Stimulated activated CD8-positive, alpha-beta memory T cell treated with anti-CD3 and anti-CD28 coated beads, Interleukin-4, amount 100 ng/mL, for 1 hour (primary cell): ENCODE results near the gene PHF21B.

ENCODE experiments used
- DNase-seq, 2 donors: peaks; one replicate each; pipeline ENCODE4 v3.0.0-alpha.2; 2020; ENCODE audit warnings: low read depth in 2 of 2, low spot score in 1 of 2

Gene PHF21B

DNA sequence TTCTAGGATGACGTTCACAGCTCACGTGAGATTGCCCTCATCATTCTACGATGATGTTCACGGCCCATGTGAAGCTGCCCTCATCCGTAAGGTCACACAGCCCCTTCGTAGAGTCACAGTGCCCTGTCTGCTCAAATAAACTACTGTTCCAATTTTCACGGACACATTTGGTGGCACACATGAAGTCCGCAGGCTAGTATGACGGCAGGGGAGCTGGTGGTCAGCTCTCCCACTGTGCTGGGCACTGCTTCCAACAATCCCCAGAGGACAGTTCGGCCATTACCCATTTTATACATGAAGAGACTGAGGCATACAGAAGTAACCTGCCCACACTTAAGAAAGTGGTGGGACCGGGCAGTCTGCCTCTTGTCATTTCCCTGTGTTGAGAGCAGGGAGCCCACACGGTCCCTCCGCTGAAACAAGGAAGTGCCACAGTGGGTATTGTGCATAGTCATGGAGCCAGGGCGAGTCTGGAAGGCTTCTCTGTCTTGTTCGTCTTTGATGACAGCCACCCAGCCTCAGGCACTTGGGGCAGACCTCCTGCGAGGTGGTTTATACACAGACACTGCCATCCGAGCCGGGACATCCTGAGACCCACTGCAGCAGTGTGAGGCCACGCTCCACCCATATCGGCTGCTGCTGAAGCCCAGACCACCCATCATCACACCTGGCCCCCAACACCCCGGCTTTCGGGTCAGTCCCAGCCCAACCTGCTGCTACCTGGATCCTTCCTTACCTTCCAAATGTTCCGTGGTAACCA, 114.3 kb downstream of the PHF21B start:
- no peak for DNase-seq

DNA sequence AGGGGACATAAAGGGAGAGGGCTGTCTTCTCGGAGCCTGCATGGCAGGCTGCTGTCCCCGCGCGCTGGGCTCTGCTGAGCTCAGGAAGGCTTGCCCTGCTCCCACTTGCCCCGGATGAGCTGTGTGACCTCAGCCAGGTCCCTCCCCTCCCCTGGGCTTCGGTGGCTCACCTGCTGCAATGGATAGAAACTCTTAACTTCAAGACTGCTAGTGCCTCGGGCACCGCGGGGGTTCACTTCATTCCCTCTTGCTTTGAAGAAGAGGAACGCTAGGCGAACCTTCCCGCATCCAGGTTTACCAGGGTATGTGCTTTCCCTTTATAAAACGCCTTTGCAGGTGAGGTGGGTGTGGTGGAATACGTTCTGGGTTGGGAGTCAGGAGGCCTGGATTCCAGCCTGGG, 115.0 kb downstream of the PHF21B start:
- no peak for DNase-seq

DNA sequence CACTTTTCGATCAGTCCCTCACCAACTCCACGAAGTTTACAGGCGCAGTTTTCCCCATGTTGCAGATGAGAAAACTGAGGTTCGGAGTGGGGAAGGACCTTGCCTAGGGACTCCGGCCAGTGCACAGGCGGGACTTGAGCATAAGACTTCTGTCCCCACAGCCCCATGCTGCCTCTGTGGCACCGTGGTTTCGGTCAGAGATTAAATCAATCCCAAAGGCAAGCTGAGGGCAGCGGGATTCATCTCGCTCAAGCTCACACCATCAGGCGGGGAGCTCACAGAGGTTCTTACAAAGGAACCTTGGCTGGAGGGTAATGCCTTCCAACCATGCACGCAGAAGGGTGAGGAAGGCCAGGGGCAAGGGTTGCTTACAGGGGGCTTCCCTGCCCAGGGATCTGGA, 115.5 kb downstream of the PHF21B start:
- DNase-seq, result no peak

DNA sequence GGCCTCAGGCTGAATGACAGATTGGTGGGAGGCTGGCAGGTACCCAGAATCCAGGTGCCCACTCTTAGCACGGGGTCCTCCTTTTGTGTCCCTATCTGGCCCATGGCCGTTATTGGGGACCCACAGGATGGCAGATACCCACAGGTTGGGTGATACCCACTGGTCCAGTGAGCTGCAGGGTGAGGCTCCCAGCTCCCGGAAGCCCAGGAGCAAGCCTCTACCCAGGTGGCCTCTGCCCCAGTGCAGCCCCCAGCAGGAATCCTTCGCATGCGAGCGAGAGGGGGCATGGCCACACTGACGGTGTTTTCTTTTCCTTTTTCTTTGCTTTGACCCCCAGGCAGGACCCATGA, 116.1 kb downstream of the PHF21B start:
- no peak for DNase-seq

DNA sequence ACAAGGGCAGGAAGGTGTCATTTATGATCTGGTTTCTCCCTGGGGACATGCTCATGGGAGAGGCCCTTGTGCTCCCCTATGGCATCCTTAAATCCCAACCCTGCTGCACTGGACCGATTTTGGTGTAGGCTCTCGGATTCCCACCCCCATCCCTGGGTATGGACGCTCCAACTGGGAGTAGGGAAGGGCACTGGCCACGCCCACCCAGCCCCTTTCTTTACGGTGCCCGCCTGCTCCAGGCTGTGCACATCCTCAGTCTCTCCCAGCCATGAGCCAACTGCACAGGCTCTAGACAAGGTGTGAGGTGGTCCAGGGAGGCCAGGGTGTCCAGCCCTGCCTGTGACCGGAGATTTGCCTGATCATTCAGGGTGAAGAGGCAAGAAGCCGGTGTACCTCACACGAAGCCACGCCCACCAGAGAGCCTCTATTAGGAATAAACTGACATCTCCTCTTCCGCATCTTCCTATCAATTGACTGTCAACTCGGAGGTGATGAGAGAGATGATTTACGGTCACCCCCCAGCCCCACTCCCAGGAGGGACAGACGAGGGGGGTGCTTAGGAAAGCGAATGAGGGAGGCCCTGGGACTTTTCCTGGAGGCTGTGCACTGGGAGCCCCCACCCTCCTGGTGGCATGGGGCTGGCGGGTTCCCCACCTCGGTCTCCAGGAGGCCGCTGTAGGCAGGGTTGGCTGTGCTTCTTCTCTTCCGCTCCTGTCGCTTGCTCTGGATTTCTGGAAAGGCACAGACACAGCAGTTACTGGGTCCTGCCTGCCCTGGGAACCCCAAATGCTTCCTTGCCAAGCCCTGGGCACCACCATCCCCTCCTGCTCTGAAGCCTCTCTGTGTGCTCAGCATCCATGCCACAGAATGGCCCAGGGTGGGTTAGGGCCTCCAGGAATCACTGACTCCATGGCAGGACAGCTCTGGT, 116.7 kb downstream of the PHF21B start:
- no peak for DNase-seq

DNA sequence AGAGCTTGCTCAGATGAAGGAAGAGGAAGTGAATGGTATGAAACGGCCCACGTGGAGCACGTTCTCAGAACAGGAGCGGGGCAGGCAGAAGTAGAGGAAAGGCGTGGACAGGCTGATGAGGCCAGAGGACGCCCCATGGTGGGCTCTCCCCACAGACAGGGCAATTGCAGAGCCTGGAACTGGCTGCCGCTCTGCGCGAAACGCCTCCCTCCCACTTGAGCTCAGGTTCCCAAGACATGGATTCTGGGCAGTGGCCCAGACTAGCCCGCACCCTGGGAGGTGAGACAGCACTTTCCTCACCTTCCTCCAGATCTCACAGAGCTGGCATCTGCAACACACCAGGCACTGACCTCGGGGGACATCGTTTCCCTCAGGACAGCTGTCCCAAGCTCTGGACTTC, 117.6 kb downstream of the PHF21B start:
- DNase-seq, result no peak

DNA sequence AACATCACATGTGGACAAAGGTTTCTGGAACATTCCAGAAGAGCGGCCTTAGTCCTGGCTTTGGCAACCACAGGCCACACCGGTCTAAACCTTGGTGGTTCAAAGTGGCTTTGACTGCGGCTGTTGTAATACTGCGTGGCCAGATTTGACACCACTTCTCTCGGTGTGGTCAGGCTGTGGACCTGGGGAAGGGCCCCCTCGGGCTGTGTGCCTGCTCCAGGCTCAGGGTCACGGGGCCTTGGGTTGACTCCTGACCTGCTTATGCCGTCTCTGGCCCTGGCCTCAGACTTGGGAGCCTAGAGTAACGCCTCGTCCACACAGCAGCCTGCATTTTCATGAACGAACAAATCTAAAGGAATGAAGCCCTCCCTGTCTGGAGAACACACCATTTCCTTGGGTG, 118.0 kb downstream of the PHF21B start:
- no peak for DNase-seq

DNA sequence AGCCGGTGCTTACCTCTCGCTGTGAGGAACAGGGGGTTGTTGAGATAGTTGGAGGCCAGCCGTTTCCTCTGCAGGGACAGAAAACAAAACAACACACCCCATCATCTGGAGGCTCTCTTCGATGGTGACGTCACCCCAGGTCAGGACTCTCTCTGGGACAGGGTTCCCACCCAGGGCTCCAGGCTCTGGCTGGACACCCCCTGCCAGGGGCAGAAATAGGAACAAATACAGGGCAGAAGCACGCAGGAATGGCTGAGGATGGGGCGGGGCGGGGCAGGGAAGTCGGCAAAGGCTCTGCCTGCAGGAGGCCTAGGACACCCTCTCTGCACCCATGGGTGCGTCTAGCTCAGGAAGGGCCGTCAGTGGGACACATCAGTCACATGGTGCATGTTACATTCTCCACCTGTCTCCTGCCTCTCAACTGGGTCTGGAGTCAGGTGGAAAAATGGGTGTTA, 118.5 kb downstream of the PHF21B start:
- no peak for DNase-seq

DNA sequence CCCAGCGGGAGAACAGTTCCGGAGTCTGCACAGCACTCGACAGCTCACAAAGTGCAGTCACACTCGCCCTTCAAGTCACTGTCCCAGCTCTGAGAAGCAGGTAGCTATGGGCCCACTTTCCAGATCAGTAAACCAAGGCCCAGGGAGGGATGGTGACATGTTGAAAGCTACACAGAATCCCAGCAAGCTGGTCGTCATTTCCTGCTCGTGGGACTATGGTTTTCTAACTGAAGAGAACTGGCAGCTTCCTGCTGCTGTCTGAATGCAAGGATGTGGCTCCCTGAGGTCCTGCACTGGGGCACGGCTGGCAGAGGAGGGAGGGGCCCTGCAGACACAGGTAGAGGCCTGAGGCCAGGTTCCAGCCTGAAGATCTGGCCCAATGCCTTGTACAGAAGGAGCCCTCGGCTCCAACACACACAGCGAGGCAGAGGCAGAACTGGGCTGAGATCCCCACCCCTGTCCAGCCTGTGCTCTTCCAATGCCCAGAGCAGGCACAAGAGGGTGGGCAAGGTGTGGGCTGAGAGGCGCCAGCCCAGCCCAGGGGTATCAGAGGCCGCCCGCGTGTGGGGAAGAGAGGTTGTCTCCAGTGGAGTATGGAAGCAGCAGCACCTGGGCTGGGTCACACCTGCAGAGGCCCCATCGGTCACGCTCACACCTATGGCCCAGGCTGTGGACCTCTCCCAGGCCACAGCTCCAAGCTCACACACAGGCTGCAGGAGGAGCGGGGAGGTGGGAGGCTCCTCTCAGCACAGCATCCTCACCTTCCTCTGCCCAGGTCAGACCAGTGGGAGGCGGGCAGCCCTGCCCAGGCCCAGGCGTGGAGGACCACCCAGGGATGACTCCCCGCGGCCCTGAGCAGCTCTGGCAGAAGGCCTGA, 119.2 kb downstream of the PHF21B start:
- DNase-seq, result no peak

DNA sequence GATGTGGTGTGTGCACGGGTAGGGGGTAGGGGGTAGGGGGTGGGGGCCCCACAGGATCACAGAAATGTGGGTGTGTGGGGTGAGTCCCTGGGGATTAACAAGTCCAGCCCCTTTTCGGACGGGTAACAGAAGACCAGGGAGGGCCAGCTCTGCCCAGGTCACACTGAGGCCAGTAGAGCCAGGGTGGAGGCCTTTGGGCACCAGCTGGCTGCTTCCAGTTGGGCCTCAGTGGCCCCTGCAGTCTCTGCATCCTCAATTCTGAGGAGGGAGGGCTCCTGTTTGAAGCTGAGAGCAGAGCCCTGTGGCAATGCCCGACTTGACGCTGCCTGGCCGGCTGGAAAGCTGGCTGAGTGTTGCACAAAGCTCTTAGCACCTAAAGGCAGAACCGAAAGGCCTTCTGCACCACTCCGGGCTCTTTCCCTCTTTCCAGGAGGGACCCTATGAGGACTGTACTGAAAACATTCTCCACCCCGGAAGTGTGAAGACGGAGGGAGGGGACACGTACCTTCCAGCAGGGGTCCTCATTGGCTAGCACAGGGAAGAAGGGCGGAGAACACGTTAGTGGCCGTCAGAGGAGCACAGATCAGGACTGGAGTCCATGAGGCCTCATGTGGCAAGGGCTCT, 120.4 kb downstream of the PHF21B start:
- no peak for DNase-seq

DNA sequence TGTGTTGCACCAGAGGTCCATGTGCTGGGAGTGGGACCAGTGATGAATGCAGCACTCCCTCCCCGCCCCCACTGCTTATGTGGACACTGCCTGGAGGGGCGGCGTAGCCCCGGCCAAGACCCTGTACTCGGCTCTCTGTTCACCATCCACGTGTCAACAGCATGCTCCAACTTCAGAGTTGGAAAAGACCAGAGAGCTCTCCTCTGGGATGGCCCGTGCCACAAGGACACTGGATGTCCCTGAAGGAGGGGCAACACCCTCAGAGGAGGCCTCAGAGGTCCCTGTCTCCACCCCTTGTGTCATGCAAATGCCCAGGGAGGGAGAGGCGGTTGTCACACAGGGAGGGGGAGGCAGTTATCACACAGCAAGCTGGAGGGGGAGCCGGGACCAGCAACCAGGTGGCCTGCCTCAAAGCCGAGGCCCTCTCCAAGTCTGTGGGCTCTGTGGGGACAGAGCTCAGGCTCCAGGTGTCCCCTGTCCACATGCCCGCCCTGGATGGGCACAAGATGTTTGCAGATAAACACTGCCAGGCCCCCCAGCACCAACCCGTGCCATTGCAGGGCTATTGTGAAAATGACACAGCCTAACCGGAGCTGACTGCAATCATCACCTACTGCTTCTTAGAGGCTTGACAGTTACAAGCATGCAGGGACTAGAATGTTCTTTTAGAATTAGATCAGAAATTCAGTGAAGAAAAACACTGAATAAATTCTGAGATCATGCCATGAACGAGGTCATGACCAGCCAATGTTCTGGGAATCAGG, 121.1 kb downstream of the PHF21B start:
- DNase-seq, result no peak

DNA sequence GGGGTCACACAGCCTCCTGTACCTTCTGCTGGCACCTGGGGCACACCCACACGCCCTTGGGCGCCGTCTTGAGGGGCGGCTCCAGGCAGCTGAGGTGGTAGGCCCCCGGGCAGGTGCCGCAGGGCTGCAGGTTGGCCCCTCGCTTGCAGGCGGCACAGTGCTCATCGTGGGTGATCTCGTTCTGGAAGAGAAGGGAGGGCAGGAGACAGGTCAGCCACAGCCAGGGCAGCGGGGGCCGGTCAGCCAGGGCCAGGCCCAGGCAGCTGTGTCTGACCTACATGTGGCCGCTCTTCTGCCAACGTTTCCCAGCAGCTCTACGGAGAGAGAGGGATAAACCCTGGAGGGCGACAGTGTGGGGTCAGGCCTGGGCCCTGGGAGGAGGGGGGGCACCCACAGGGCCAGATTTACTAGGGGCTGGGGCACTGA, 121.9 kb downstream of the PHF21B start:
- no peak for DNase-seq

DNA sequence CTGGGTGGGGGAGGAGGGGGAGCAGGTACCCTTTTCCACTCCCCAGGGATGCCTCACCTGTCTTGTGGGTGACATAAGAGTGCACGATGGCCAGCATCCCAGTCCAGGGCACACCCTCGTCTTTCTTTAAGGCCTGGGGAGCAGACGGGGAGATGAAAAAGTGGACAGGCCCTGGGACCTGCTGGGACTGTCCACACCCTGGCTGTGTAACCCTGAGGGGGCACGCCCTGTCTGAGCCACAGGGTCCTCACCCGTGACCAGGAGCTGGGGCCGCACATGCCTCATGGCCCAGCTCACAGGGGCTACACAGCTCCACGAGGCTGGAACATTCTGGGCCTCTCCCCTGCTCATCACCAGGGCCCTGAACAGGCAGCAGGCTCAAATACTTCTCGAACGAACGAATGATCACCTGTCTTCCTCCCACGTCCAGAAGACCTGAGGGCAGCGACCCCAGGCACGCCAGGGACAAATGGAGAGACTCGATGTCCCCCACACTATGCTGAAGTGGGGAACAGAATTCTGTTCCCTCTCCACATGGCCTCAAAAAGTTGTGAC, 123.9 kb downstream of the PHF21B start:
- no peak for DNase-seq

DNA sequence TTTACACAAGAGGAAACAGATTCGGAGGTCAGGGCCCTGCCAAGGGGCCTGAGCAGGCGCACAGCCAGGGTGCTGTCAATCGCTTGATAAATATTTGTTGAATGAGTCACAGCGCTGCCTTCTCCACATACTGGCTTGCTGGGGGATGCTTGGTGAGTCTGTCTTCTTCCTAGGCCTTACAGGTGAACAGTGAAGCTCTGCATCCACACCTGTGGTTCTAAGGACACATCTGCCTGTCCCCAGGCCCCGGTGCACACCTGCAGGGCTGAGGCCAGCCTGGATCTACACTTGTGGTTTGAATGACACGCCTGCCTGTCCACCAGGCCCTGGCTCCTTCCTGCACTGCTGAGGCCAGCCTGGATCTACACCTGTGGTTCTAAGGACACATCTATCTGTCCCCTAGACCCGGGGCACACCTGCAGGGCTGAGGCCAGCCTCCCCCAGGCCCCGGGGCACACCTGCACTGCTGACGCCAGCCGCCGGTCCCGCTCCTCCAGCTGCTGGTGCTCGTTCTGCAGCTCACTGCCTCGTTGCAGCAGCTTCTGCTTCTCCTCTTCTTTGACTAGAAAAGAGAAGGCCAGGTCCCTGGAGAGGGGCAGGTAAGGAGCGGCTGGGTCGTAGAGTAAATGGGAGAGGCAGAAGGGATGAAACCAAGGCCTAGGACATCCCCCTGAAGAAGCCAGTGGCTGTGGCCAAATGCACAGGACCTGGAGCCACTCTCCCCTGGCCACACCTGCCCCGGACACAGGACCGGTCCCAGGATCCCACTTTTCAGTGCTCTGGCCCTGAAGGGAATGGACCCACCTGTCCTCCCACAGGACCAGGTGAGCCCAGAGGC, 124.6 kb downstream of the PHF21B start:
- DNase-seq, result no peak

DNA sequence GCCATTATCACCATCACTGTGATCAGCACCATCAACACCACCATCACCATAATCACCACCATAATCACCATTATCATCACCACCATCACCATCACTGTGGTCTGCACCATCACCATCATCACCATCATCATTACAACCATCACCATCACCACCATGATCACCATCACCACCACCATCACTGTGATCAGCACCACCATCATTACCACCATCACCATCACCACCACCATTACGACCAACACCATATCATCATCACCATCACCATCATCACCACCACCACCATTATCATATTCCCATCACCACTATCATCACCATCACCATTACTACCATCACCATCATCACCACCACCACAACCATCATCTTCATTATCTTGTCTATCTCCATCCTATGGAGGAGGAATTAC, 125.2 kb downstream of the PHF21B start:
- DNase-seq, result no peak

DNA sequence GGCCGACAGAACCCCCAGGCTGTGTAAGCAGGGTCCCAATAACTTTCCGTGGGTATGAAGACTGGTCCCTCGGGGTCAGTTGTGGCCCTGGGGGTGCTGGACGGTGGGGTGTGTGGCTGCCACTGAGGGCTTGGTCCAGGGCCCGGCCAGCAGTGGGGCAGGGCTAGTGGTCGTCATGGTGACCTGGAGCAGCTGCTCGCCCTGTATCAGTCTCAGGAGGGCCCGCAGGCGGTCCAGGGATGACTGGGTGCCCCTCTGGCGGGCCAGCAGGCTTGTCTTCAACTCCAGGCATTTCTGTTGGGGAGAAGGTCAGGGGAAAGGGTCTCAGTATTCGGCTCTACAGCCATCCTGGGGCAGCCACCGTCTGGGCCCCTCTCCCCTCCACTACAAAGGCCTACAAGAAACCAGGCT, 126.8 kb downstream of the PHF21B start:
- DNase-seq, result no peak

DNA sequence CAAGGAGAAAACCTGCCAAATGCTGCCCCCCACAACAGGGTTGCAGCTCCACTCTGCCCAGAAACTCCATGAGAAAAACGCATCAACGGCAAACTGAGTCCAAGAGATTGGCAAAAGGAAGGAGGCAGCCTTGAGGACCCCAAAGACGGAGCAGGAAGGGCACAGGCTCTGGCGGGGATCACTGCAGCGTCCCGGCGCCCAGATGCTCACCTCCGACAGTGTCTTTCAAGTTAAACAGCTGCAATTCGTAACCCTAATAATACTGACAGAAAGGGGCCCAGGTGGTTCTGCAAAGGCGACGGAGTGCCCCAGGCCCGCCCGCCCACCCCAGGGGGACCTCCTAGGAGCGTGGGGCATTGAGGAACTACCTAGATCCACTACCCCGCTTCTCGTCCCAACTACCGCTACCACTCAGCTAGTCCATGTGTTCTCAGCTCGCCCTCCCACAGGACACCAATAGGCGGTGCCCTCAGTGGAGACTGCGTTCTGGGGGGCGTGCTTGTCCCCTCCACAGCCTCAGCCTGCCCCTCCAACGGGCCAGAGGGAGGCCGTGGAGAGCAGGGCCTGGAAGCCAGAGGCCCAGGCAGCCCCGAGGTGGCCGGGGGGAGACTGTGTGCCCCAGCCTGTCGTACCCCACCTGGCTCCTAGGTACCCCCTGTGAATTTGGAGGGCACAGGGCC, 127.4 kb downstream of the PHF21B start:
- DNase-seq, result no peak

DNA sequence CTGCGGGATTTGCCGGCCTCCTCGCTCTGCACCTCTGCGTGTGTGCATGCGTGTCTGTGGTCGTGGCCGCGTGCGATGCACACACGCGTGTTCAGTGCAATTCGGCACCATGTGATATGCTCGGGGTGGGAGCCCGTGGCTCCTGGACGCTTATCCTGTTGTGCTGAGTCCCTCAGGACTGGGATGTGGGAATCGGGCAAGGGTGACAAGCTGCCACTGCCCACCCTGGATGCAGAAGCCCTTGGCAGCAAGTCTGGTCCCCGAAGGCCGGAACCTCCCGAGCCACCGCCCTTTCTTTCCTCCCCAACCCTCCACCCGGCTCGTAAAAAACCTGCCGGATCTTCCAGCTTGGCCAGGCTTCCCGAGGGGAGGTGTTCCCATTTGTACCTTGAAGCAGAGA, 128.2 kb downstream of the PHF21B start:
- DNase-seq, result no peak
